Lung (tissue), 12 donors: ENCODE data around the gene PLSCR2. TPM values are rescaled to one million over a fixed set of nuclear protein-coding genes. Genes with fewer than 3 reads are reported as not detected.

Source experiments
- ATAC-seq: fragments of 200-7000 bp; cut with Tn5 transposase; one replicate; pipeline ENCODE4 v1.9.1; 2020; ENCODE audit warnings: moderate number of reproducible peaks; ENCODE audit not compliant: insufficient read depth, low FRiP score
- DNase-seq, 3 donors: peaks; one replicate each; pipeline ENCODE4 v3.0.0-alpha.2; 2013 to 2017
- H3K27ac ChIP-seq, 2 donors: one replicate each; pipeline ENCODE4 v1.5.1; 2013; ENCODE audit warnings: mild to moderate bottlenecking in 2 of 2, moderate library complexity in 2 of 2, control low read depth in 1 of 2, inconsistent platforms in 1 of 2, low read depth in 1 of 2, low read length in 1 of 2
- H3K27me3 ChIP-seq, 3 donors: one replicate each; pipeline ENCODE4 v1.5.1; 2013; ENCODE audit warnings: low read length in 2 of 3; ENCODE audit not compliant: control insufficient read depth in 3 of 3, insufficient read depth in 3 of 3
- H3K36me3 ChIP-seq, 4 donors: one replicate each; pipeline ENCODE4 v1.5.1; 2013; ENCODE audit warnings: low read length in 4 of 4, mild to moderate bottlenecking in 1 of 4, moderate library complexity in 1 of 4; ENCODE audit not compliant: control insufficient read depth in 4 of 4, insufficient read depth in 4 of 4
- H3K4me1 ChIP-seq, 5 donors: one replicate each; pipeline ENCODE4 v1.5.1; 2013; ENCODE audit warnings: low read length in 5 of 5, mild to moderate bottlenecking in 2 of 5, moderate library complexity in 1 of 5; ENCODE audit not compliant: control insufficient read depth in 5 of 5, insufficient read depth in 5 of 5
- H3K4me3 ChIP-seq: one replicate; pipeline ENCODE4 v1.5.1; 2013; ENCODE audit warnings: mild to moderate bottlenecking, control low read depth, moderate library complexity
- H3K9ac ChIP-seq, 2 donors: one replicate each; pipeline ENCODE4 v1.5.1; 2013; ENCODE audit warnings: low read length in 2 of 2, control low read depth in 1 of 2; ENCODE audit not compliant: insufficient read depth in 1 of 2
- H3K9me3 ChIP-seq, 4 donors: one replicate each; pipeline ENCODE4 v1.5.1; 2013; ENCODE audit warnings: low read length in 3 of 4, mild to moderate bottlenecking in 1 of 4, moderate library complexity in 1 of 4; ENCODE audit not compliant: control insufficient read depth in 4 of 4, insufficient read depth in 3 of 4
- WGBS, 2 donors: extraction: QIAGEN DNeasy Blood & Tissue Kit; methylation state at CpG; one replicate each; pipeline ENCODE4 v1.1.7; 2013; 5-methylcytosine and 5-hydroxymethylcytosine counted together
- polyA plus RNA-seq, 2 donors: library from polyadenylated mRNA; stranded (reverse); fragments of 200-250 nt; gene quantifications; one replicate each; pipeline ENCODE4 v1.2.1, GENCODE V29; 2013
- total RNA-seq, 2 donors: library from RNA; depleted of rRNA in 1 of 2; stranded (reverse); fragments of >200 nt in 1 of 2; gene quantifications; one replicate each; pipeline ENCODE4 v1.2.1, GENCODE V29; 2014 to 2021
- TF ChIP-seq, protein P1 (sequence below): IDR thresholded peaks from 2 replicates; pipeline ENCODE4 v1.5.1; 2012; ENCODE audit warnings: mild to moderate bottlenecking; ENCODE audit errors: control extremely low read depth, extremely low read depth
- donor health status: control.
- donor health status: control.
- donor health status: Bipolar disorder and iron deficiency.
- donor health status: healthy.
- donor health status: DM: yes; HTN: yes; CAD: no.

PLSCR2 gene
- total and polyA plus RNA-seq, 4 donors: 0.03 to 0.33 TPM; not detected in 2

DNA sequence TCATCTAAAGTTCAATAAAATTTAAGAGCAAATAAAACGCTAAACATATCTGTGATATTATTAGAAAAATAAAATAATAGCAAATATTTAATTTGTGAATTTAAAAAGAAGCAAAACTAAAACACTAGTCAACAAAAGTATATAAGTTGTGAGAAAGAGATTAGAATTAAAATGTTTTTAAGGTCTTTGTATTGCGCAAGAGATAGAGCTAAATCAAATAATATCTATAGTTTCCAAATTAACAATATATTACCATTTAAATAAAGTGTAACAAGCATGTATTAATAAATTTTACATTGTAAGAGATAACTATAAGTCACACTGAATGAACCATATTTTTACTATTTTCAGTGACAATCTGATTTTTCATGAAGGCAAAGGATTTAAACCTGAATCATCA lies 74.2 kb downstream of the PLSCR2 start:
- TF ChIP-seq, protein P1, sequence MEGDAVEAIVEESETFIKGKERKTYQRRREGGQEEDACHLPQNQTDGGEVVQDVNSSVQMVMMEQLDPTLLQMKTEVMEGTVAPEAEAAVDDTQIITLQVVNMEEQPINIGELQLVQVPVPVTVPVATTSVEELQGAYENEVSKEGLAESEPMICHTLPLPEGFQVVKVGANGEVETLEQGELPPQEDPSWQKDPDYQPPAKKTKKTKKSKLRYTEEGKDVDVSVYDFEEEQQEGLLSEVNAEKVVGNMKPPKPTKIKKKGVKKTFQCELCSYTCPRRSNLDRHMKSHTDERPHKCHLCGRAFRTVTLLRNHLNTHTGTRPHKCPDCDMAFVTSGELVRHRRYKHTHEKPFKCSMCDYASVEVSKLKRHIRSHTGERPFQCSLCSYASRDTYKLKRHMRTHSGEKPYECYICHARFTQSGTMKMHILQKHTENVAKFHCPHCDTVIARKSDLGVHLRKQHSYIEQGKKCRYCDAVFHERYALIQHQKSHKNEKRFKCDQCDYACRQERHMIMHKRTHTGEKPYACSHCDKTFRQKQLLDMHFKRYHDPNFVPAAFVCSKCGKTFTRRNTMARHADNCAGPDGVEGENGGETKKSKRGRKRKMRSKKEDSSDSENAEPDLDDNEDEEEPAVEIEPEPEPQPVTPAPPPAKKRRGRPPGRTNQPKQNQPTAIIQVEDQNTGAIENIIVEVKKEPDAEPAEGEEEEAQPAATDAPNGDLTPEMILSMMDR: no peak
- 97 to 98% methylated on average over 2 of the region's 2 CpGs for WGBS, 2 donors
- Histone ChIP-seq H3K9ac (no peak overlapping the region), H3K27ac (no peak overlapping the region), H3K4me1 (peaks cover 0 to 27% (median 2%) of the 10 kb centered on the region in 5 donors), H3K4me3 (no peak overlapping the region), H3K9me3 (no peaks in the 10 kb centered on the region), H3K27me3 (no peaks in the 10 kb centered on the region), H3K36me3 (no peaks in the 10 kb centered on the region)
- DNase-seq (no peak), ATAC-seq (no peak)

DNA sequence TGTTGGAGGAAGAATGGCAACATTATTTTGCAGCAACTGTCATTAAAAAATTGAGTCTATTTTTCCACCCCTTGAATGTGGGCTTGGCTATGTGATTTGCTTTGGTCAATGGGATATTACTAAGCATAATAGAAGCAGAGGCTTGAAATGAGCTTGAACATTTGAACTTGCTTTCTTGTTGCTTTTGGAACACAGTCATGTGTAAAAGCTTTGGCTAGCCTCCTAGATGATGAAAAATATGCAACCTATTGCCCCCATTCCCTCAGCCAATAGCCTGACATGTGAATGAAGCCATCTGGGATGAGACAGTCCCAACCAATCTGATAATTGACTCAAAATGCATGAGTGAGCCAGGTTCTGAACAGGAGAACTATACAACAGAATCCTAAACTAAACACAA lies 78.4 kb downstream of the PLSCR2 start:
- ATAC-seq (no peak), DNase-seq (peak; percentile 90 to 98 (median 97))
- Histone ChIP-seq H3K36me3 (no peaks in the 10 kb centered on the region), H3K9ac (no peak overlapping the region), H3K27ac (peak overlapping the region in 1 of 2 donors; percentile 30), H3K27me3 (no peaks in the 10 kb centered on the region), H3K4me1 (peaks cover 0 to 37% (median 5%) of the 10 kb centered on the region in 5 donors), H3K4me3 (no peak overlapping the region), H3K9me3 (no peaks in the 10 kb centered on the region)
- TF ChIP-seq, protein P1: no peak

- TF ChIP-seq, protein P1: no peak
- peaks cover 0 to 37% (median 5%) of the 10 kb centered on the region in 5 donors for H3K4me1 ChIP-seq
- WGBS, 2 donors: 47 to 72% methylated on average over 2 of the region's 2 CpGs
- H3K36me3 ChIP-seq: no peaks in the 10 kb centered on the region
- peak overlapping the region in 1 of 2 donors; percentile 30 for H3K27ac ChIP-seq
- ATAC-seq (no peak), DNase-seq (peak in 1 of 3 donors; percentile 55)
- H3K27me3 ChIP-seq: no peaks in the 10 kb centered on the region
- no peaks in the 10 kb centered on the region for H3K9me3 ChIP-seq
- H3K9ac ChIP-seq: no peak overlapping the region
- H3K4me3 ChIP-seq: no peak overlapping the region
Measured at GRCh38 chr3:146390006-146390772, 79.2 kb downstream of the PLSCR2 start.
